GM12801 (cell line): ENCODE measurements around the gene CYTH1.

Experiments
- TF ChIP-seq, protein P1 (sequence below): IDR thresholded peaks from one replicate; pipeline ENCODE4 v1.5.1; 2011; ENCODE audit warnings: control low read depth; ENCODE audit not compliant: insufficient read length; ENCODE audit errors: extremely low read depth

The CYTH1 gene

DNA sequence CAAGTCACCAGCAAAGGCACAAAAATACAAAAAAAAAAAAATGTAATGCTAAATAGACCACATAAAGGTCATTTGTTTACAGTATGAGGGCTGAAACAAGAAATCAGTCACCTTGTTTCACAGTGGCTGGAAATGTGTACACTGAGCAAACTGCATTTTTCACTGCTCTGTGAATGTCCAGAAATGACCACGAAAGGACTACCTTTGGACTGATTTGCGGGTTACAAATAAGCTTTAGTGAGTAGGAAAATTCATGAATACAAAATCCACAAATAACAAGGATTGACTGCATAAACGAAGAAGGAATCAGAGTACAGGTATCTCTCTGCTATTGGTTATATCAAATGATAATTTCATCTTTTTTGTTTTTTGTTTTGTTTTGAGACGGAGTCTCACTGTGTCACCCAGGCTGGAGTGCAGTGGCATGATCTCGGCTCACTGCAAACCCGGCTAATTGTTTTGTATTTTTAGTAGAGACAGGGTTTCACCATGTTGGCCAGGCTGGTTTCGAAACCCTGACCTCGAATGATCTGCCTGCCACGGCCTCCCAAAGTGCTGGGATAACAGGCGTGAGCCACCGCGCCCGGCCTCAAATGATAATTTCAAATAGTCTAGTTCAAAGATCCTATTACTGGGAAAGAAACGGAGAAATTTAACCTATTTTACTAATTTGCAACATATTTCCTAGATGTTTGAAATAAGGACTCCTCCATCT, 30.5 kb downstream of the CYTH1 start:
- TF ChIP-seq, protein P1, sequence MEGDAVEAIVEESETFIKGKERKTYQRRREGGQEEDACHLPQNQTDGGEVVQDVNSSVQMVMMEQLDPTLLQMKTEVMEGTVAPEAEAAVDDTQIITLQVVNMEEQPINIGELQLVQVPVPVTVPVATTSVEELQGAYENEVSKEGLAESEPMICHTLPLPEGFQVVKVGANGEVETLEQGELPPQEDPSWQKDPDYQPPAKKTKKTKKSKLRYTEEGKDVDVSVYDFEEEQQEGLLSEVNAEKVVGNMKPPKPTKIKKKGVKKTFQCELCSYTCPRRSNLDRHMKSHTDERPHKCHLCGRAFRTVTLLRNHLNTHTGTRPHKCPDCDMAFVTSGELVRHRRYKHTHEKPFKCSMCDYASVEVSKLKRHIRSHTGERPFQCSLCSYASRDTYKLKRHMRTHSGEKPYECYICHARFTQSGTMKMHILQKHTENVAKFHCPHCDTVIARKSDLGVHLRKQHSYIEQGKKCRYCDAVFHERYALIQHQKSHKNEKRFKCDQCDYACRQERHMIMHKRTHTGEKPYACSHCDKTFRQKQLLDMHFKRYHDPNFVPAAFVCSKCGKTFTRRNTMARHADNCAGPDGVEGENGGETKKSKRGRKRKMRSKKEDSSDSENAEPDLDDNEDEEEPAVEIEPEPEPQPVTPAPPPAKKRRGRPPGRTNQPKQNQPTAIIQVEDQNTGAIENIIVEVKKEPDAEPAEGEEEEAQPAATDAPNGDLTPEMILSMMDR: no peak

DNA sequence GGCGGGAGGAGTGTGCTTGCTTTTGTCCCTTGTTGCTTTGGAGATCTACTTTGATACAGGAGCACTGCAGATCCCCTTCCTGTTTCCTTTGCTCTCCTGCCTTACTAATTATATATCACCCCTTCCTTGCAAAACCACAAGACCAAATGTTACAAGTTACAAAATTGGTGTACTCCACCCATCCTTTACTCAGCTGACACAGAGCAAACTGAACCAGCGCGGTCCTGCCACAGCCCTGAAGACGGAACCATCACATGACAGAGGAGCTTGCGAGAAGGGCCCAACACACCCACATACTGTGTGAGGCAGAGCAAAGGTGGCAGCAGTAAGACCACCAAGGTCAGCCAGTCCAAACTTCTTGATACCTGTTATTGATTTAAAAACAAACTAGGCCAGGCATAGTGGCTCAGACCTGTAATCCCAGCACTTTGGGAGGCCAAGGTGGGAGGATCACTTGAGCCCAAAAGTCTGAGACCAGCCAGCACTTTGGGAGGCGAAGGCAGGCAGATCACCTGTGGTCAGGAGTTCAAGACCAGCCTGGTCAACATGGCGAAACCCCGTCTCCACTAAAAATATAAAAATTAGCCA, 33.2 kb downstream of the CYTH1 start:
- TF ChIP-seq, protein P1: no peak

DNA sequence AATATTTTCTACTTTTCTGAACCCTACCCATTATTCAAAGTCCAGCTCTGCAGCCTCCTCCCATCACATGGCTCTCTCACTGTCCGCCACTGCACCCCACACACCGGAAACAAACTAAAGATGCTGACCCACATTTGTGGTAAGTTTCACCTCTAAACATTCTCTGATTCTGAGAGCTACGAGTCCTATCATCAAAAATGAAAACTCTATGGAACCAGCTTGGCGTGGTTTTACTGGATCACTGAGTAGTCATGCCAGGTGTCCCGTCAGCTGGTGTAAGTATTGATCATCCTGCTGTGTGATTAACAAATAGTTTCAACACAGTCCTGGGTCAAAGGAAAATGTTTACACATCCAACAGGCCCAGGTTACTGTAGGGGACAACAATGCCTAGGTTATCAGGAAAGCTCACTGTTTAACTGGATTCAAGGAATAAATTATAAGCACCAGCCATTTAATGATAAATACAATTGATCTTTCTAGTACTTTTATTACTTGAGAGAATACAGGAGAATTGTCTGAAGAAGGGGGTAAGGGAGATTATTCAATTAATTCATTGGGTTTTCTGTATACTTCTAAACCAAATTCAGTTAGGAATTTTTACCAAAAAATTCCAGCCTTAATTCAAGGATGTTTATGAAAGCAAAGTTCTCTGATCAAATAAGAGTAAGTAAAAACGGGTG, 33.9 kb downstream of the CYTH1 start:
- TF ChIP-seq, protein P1: no peak

DNA sequence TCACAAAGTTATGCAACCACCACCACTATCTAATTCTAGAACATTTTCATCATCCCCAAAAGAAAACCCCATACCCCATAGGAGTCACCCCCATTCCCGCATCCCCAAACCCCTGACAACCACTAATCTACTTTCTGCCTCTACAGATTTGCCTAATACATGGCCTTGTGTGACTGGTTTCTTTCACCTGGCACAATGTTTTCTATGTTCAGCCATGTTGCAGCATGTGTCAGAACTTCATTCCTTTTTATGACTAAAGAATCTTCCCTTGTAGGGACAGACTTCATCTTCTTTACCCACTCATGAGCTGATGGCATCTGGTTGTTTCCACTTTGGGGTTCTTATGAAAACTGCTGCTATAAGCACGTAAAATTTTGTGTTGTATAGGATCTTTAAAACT, 34.6 kb downstream of the CYTH1 start:
- TF ChIP-seq, protein P1: no peak

DNA sequence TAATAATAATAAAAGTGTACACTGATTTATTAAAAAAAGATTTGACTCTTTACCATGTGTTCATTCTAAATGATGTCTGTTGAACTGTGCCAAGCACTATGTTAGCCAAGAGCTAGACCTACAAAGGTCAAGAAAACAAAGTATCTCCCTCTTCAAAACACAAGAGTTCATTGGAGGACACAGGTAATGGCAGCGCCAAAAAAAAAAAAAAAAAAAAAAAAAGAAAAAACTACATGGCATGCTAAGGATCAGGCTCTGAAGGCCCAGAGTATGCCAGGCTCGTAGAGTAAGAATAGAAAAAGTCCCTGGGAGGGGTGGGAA, 35.2 kb downstream of the CYTH1 start:
- TF ChIP-seq, protein P1: no peak

DNA sequence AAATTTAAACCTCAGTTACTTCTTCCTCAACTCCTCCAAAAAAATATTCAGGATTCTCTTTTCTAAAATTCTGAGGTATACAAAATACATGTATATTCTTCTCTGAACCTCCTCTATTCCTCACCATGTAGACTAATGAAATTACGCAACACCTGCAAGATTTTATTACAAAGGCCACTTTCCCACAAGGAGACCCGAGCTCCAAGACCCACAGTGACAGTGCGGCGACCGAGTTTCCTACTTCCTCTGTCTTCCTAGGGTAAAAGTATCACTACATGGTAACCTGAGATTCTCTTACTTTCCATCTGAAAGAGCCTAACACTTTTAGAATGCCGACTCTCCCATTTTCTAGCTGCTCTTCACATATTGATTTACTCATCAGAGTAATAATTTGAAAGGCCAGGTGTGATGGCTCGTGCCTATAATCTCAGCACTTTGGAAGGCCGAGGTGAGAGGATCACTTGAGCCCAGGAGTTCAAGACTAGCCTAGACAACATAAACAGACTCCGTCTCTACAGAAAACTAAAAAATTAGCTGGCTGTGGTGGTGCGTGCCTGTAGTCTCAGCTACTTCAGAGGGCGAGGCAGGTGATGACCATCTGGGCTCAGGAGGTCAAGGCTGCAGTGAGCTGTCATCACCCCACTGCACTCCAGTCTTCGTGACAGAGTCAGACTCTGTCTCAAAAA, 35.7 kb downstream of the CYTH1 start:
- TF ChIP-seq, protein P1: no peak

DNA sequence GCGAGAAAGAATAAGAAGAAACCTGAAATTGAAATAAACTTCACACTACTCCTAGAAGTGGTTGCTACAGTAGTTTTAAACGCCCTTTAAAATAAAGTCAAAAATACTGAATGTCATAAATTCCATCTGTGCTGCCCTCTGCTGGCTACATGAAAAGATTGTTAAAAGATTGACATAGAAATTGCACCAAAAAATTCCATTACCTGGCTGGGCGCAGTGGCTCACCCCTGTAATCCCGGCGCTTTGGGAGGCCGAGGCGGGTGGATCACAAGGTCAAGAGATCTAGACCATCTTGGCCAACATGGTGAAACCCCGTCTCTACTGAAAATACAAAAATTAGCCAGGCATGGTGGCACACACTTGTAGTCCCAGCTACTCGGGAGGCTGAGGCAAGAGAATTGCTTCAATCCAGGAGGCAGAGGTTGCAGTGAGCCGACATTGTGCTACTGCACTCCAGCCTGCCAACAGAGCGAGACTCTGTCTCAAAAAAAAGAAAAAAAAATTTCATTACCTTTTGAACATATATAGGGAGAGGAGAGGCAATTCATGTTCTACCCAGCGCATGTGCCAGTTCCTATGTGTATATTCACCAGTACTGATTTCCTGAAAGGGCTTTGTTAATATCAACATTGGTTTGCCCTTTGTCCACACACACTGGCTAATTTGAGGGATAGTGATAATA, 36.5 kb downstream of the CYTH1 start:
- TF ChIP-seq, protein P1: no peak
